ENCODE measurements around the gene KCNG2.

- TF ChIP-seq CTCF (IDR thresholded peaks at IDR 0.05; ENCODE audit: low read length), result no peak
- TF ChIP-seq EZH2 (IDR thresholded peaks at IDR 0.05; ENCODE audit: borderline replicate concordance, low read length), result no peak
Observed at GRCh38 chr18:79937103-79937860, 139.5 kb downstream of the KCNG2 start.
